Kidney epithelial cell (primary cell): Measurements from ENCODE around the gene HSF2BP. TPM values are rescaled to one million over a fixed set of nuclear protein-coding genes. Genes with fewer than 3 reads are reported as not detected.
"Not testable (repeated sequence)": the region's sequence is repeated elsewhere in the genome, so short reads cannot be mapped to it uniquely, and the experiment has no call there.

Source experiments
- DNase-seq: peaks from one replicate; pipeline ENCODE4 v3.0.0-alpha.2; 2010; ENCODE audit warnings: low read depth
- H3K27me3 ChIP-seq: 2 replicates; pipeline ENCODE4 v1.6.0; 2011; ENCODE audit warnings: low read length; ENCODE audit not compliant: control insufficient read depth, insufficient read depth
- H3K36me3 ChIP-seq: 2 replicates; pipeline ENCODE4 v1.5.1; 2011; ENCODE audit warnings: low read length; ENCODE audit not compliant: control insufficient read depth, insufficient read depth
- H3K4me3 ChIP-seq: 2 replicates; pipeline ENCODE4 v1.5.1; 2011; ENCODE audit warnings: low read depth, mild to moderate bottlenecking, control low read depth, low read length
- total RNA-seq: library from RNA; depleted of rRNA; stranded (reverse); fragments of >200 nt; gene quantifications from 2 replicates; pipeline ENCODE4 v1.2.3, GENCODE V29; 2015

Gene HSF2BP
- total RNA-seq, 1 donor from 2014 or later: 3.5 TPM

GRCh38 chr21:43479197-43479596, 180.1 kb downstream of the HSF2BP start:
- not testable (repeated sequence) for H3K4me3 ChIP-seq, H3K27me3 ChIP-seq, H3K36me3 ChIP-seq, DNase-seq

Other genes with a start within 250 kb of the HSF2BP start
- 14.0 and 33.1 TPM in 2 replicates for gene SIK1, start 232.4 kb downstream of the HSF2BP start, total RNA-seq
- gene RRP1B, start 72 bp upstream of the HSF2BP start, total RNA-seq: 44.7 and 47.4 TPM in 2 replicates
- 183 and 188 TPM in 2 replicates for gene PDXK, start 59.6 kb upstream of the HSF2BP start, total RNA-seq
- 27.9 and 28.4 TPM in 2 replicates for gene CSTB, start 116.8 kb upstream of the HSF2BP start, total RNA-seq
- 31.9 and 38.5 TPM in 2 replicates for gene RRP1, start 130.1 kb upstream of the HSF2BP start, total RNA-seq
- gene AGPAT3, start 205.7 kb upstream of the HSF2BP start, total RNA-seq: 62.3 and 70.4 TPM in 2 replicates